ENCODE data around the gene LRRC4C. TPM values are rescaled to one million over a fixed set of nuclear protein-coding genes. Genes with fewer than 3 reads are reported as not detected.

The LRRC4C gene
- polyA plus RNA-seq, 1 experiment = not detected

- Histone ChIP-seq H3K4me3 (ENCODE audit: low read depth, low read length) (no peak overlapping the region), H3K36me3 (ENCODE audit: control insufficient read depth, insufficient read depth, low read length) (no peaks in the 10 kb centered on the region), H3K27me3 (ENCODE audit: control insufficient read depth, insufficient read depth, low read length) (no peaks in the 10 kb centered on the region)
- ChIA-PET POLR2A (no interaction called here), CTCF (no interaction called here)
- no peak for TF ChIP-seq CTCF (IDR thresholded peaks at IDR 0.05; ENCODE audit: insufficient read depth, low read depth, low read length)
- no peak for DNase-seq (ENCODE audit: low read depth)
Measured at GRCh38 chr11:41056892-41057569, 402.4 kb downstream of the LRRC4C start.

GRCh38 chr11:41053894-41054293, 405.6 kb downstream of the LRRC4C start:
- no peak for TF ChIP-seq CTCF (IDR thresholded peaks at IDR 0.05; ENCODE audit: insufficient read depth, low read depth, low read length)
- CTCF ChIA-PET = no interaction called here
- POLR2A ChIA-PET = no interaction called here
- no peaks in the 10 kb centered on the region for H3K27me3 ChIP-seq (ENCODE audit: control insufficient read depth, insufficient read depth, low read length)
- no peaks in the 10 kb centered on the region for H3K36me3 ChIP-seq (ENCODE audit: control insufficient read depth, insufficient read depth, low read length)
- H3K4me3 ChIP-seq (ENCODE audit: low read depth, low read length) = no peak overlapping the region
- no peak for DNase-seq (ENCODE audit: low read depth)

GRCh38 chr11:41051919-41052635, 407.4 kb downstream of the LRRC4C start:
- POLR2A ChIA-PET = no interaction called here
- Histone ChIP-seq H3K27me3 (ENCODE audit: control insufficient read depth, insufficient read depth, low read length) (no peaks in the 10 kb centered on the region), H3K4me3 (ENCODE audit: low read depth, low read length) (no peak overlapping the region), H3K36me3 (ENCODE audit: control insufficient read depth, insufficient read depth, low read length) (no peaks in the 10 kb centered on the region)
- no peak for TF ChIP-seq CTCF (IDR thresholded peaks at IDR 0.05; ENCODE audit: insufficient read depth, low read depth, low read length)
- no peak for DNase-seq (ENCODE audit: low read depth)
- CTCF ChIA-PET = no interaction called here

GRCh38 chr11:41050791-41051190, 408.7 kb downstream of the LRRC4C start:
- ChIA-PET CTCF (no interaction called here), POLR2A (no interaction called here)
- DNase-seq (ENCODE audit: low read depth) = no peak
- no peaks in the 10 kb centered on the region for H3K27me3 ChIP-seq (ENCODE audit: control insufficient read depth, insufficient read depth, low read length)
- H3K4me3 ChIP-seq (ENCODE audit: low read depth, low read length) = no peak overlapping the region
- TF ChIP-seq CTCF (IDR thresholded peaks at IDR 0.05; ENCODE audit: insufficient read depth, low read depth, low read length) = no peak
- no peaks in the 10 kb centered on the region for H3K36me3 ChIP-seq (ENCODE audit: control insufficient read depth, insufficient read depth, low read length)

- ChIA-PET CTCF (no interaction called here), POLR2A (no interaction called here)
- TF ChIP-seq CTCF (IDR thresholded peaks at IDR 0.05; ENCODE audit: insufficient read depth, low read depth, low read length) = no peak
- no peaks in the 10 kb centered on the region for H3K27me3 ChIP-seq (ENCODE audit: control insufficient read depth, insufficient read depth, low read length)
- DNase-seq (ENCODE audit: low read depth) = no peak
- no peak overlapping the region for H3K4me3 ChIP-seq (ENCODE audit: low read depth, low read length)
- H3K36me3 ChIP-seq (ENCODE audit: control insufficient read depth, insufficient read depth, low read length) = no peaks in the 10 kb centered on the region
Measured at GRCh38 chr11:41047229-41047628, 412.2 kb downstream of the LRRC4C start.

Data from BJ (cell line).